K562 (cell line): ENCODE measurements around the gene ZNF782. TPM values are rescaled to one million over a fixed set of nuclear protein-coding genes. Genes with fewer than 3 reads are reported as not detected.

ENCODE experiments used
- ARNT ChIP-seq, 2 experiments: fragments of 450-650 bp; IDR thresholded peaks; 2 replicates each; pipeline ENCODE4 v1.6.1; 2016; ENCODE audit warnings: mild to moderate bottlenecking in 1 of 2
- CEBPG ChIP-seq, 3 experiments: fragments of 200-800 bp in 1 of 3; sonication (Bioruptor generic) in 1 of 3; sonication (generic) in 1 of 3; formaldehyde crosslinking in 1 of 3; IDR thresholded peaks in 2 of 3; conservative IDR thresholded peaks in 1 of 3; 2 replicates each; pipeline versions ENCODE4 v1.6.1 to v1.8.0; 2016 to 2022; ENCODE audit warnings: missing compliant biosample characterization in 2 of 3, missing genetic modification characterization in 2 of 3, mild to moderate bottlenecking in 1 of 3, missing genetic modification reagents in 1 of 3
- ELF1 ChIP-seq: fragments of 200-800 bp; sonication (Bioruptor generic); IDR thresholded peaks from 2 replicates; pipeline ENCODE4 v1.6.1; 2016; ENCODE audit warnings: missing genetic modification characterization, missing compliant biosample characterization
- LARP7 ChIP-seq: fragments of 450-650 bp; IDR thresholded peaks from 2 replicates; pipeline ENCODE4 v1.6.1; 2016
- RBM39 ChIP-seq: fragments of 200-400 bp; formaldehyde crosslinking; optimal IDR thresholded peaks from 2 replicates; pipeline ENCODE3; 2018; ENCODE audit warnings: low read depth, low read length
- RNF2 ChIP-seq: sonication (generic); IDR thresholded peaks from 2 replicates; pipeline ENCODE4 v1.6.1; 2016
- TAL1 ChIP-seq: fragments of 450-650 bp; IDR thresholded peaks from 2 replicates; pipeline ENCODE4 v1.6.1; 2016; ENCODE audit warnings: mild to moderate bottlenecking
- ZC3H4 ChIP-seq: sonication (generic); formaldehyde crosslinking; IDR thresholded peaks from 2 replicates; pipeline ENCODE4 v1.9.0; 2021; ENCODE audit warnings: missing genetic modification reagents, borderline replicate concordance
- ZFP30 ChIP-seq: fragments of 250-450 bp; sonication (Bioruptor Pico); IDR thresholded peaks from 2 replicates; pipeline ENCODE4 v1.8.0; 2022; ENCODE audit warnings: moderate library complexity, mild to moderate bottlenecking, inconsistent platforms, borderline replicate concordance
- ZNF121 ChIP-seq: sonication (generic); formaldehyde crosslinking; conservative IDR thresholded peaks from 2 replicates; pipeline ENCODE4 v1.8.0; 2022; ENCODE audit warnings: missing genetic modification reagents
- ZNF561 ChIP-seq: fragments of 450-650 bp; formaldehyde crosslinking; conservative IDR thresholded peaks from 2 replicates; pipeline ENCODE4 v1.4.0; 2020; ENCODE audit warnings: mild to moderate bottlenecking, moderate library complexity
- ZNF766 ChIP-seq: fragments of 200-800 bp; sonication (Bioruptor generic); conservative IDR thresholded peaks from 2 replicates; pipeline ENCODE4 v1.6.1; 2016; ENCODE audit warnings: missing genetic modification characterization, missing compliant biosample characterization
- polyA plus RNA-seq, 8 experiments: library from polyadenylated mRNA; depleted of rRNA in 4 of 8; stranded (reverse) in 5 of 8; unstranded in 3 of 8; fragments of >200 nt; fragmentation: Nextera tagmentation in 2 of 8; fragmentation: Illumina TruSeq in 1 of 8; extraction: Ambion mirVana in 2 of 8; extraction: Trizol in 1 of 8; gene quantifications; 2 replicates each; pipeline versions ENCODE4 v1.2.1 to v1.2.3, GENCODE V29; 2011 to 2014; ENCODE audit warnings: inconsistent platforms in 1 of 8, missing spikeins in 1 of 8
- total RNA-seq, 7 experiments: library from RNA; depleted of rRNA in 6 of 7; stranded (reverse); fragments of >200 nt in 6 of 7; fragmentation: Illumina TruSeq in 2 of 7; extraction: Trizol in 2 of 7; gene quantifications; 2 replicates each; pipeline versions ENCODE4 v1.2.1 to v1.2.3, GENCODE V29; 2011 to 2021; ENCODE audit warnings: low replicate concordance in 1 of 7
- TF ChIP-seq, protein P1 (sequence below): fragments of 250-450 bp; sonication (Bioruptor Pico); IDR thresholded peaks from 2 replicates; pipeline ENCODE4 v1.5.0; 2021
- TF ChIP-seq, protein P2 (sequence below): sonication (generic); formaldehyde crosslinking; IDR thresholded peaks from 2 replicates; pipeline ENCODE4 v1.8.0; 2022; ENCODE audit warnings: mild to moderate bottlenecking, missing genetic modification reagents
- TF ChIP-seq, protein P3 (sequence below): sonication (generic); formaldehyde crosslinking; IDR thresholded peaks from 2 replicates; pipeline ENCODE4 v1.8.0; 2022; ENCODE audit warnings: missing genetic modification reagents, mild to moderate bottlenecking, borderline replicate concordance
- TF ChIP-seq, protein P4 (sequence below), 2 experiments: fragments of 450-650 bp; conservative IDR thresholded peaks; 2 replicates each; pipeline ENCODE4 v1.6.1; 2017; ENCODE audit warnings: mild to moderate bottlenecking in 2 of 2, moderate library complexity in 2 of 2
- TF ChIP-seq, protein P5 (sequence below): fragments of 250-450 bp; sonication (Bioruptor Pico); IDR thresholded peaks from 2 replicates; pipeline ENCODE4 v1.4.0; 2020; ENCODE audit warnings: mild to moderate bottlenecking, moderate library complexity, borderline replicate concordance

ZNF782 gene
- total and polyA plus RNA-seq, 9 of the 15 experiments (the other 6 are each of a cell fraction or from before 2014, with no cell fraction given) = 0.38 to 8.8 (median 4.5) TPM

DNA sequence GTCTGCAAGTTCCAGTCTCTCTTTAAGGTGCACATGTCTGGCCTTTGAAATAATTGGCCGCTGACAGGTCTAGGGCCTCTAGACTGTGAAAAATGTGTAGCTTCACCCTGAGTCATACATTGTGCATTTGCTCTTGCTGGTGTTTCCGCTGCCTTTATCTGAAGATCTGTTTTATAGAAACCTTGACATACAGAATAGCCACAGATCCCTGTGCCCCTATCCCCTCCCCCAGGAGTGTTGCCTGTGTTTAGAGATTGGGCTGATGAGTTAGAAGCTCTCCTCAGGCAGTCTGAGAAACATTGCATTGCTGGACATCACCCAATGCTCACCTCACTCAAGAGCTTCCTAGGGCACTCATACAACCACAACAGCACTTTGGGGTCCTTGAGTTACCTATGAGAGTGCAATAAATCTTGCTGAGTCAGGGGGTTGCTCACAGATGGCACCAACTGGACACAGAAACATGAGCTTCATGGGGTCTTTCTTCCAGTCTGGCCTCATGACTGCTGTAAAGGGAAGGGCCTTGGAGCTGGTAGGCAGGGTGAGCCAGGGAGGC, 3.8 kb upstream of the ZNF782 start (continued):
- TF ChIP-seq, protein P1, sequence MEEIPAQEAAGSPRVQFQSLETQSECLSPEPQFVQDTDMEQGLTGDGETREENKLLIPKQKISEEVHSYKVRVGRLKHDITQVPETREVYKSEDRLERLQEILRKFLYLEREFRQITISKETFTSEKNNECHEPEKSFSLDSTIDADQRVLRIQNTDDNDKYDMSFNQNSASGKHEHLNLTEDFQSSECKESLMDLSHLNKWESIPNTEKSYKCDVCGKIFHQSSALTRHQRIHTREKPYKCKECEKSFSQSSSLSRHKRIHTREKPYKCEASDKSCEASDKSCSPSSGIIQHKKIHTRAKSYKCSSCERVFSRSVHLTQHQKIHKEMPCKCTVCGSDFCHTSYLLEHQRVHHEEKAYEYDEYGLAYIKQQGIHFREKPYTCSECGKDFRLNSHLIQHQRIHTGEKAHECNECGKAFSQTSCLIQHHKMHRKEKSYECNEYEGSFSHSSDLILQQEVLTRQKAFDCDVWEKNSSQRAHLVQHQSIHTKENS = no peak
- TF ChIP-seq ZFP30 (CRISPR knock-in tag) (no peak), RBM39 (no peak), ZNF561 (CRISPR knock-in tag) (no peak), ARNT (IDR thresholded peaks at IDR 0.05) (peak in 1 of 2 experiments; percentile 30; a peak in 1 of 4 replicates), ZNF121 (no peak), TAL1 (peak; percentile 59), LARP7 (no peak), RNF2 (no peak; the same call in 1 of the 2 replicates), ZNF766 (CRISPR knock-in tag) (peak; percentile 61; the same call in 1 of the 2 replicates), ELF1 (tag) (no peak), ZC3H4 (no peak), CEBPG (CRISPR knock-in tag; IDR thresholded peaks at IDR 0.05) (peak; percentile 61; the same call in 1 of the 2 replicates), CEBPG (tag; conservative IDR thresholded peaks at IDR 0.05 in 1 of 2, IDR thresholded peaks at IDR 0.05 in 1 of 2) (0 out of 4 replicates have a peak, but pooled peaks of 1 of the 2 experiments have one; percentile 18)
- TF ChIP-seq, protein P2, sequence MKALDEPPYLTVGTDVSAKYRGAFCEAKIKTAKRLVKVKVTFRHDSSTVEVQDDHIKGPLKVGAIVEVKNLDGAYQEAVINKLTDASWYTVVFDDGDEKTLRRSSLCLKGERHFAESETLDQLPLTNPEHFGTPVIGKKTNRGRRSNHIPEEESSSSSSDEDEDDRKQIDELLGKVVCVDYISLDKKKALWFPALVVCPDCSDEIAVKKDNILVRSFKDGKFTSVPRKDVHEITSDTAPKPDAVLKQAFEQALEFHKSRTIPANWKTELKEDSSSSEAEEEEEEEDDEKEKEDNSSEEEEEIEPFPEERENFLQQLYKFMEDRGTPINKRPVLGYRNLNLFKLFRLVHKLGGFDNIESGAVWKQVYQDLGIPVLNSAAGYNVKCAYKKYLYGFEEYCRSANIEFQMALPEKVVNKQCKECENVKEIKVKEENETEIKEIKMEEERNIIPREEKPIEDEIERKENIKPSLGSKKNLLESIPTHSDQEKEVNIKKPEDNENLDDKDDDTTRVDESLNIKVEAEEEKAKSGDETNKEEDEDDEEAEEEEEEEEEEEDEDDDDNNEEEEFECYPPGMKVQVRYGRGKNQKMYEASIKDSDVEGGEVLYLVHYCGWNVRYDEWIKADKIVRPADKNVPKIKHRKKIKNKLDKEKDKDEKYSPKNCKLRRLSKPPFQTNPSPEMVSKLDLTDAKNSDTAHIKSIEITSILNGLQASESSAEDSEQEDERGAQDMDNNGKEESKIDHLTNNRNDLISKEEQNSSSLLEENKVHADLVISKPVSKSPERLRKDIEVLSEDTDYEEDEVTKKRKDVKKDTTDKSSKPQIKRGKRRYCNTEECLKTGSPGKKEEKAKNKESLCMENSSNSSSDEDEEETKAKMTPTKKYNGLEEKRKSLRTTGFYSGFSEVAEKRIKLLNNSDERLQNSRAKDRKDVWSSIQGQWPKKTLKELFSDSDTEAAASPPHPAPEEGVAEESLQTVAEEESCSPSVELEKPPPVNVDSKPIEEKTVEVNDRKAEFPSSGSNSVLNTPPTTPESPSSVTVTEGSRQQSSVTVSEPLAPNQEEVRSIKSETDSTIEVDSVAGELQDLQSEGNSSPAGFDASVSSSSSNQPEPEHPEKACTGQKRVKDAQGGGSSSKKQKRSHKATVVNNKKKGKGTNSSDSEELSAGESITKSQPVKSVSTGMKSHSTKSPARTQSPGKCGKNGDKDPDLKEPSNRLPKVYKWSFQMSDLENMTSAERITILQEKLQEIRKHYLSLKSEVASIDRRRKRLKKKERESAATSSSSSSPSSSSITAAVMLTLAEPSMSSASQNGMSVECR (CRISPR knock-in tag) = no peak
- TF ChIP-seq, protein P3, sequence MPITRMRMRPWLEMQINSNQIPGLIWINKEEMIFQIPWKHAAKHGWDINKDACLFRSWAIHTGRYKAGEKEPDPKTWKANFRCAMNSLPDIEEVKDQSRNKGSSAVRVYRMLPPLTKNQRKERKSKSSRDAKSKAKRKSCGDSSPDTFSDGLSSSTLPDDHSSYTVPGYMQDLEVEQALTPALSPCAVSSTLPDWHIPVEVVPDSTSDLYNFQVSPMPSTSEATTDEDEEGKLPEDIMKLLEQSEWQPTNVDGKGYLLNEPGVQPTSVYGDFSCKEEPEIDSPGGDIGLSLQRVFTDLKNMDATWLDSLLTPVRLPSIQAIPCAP (CRISPR knock-in tag) = no peak
- TF ChIP-seq, protein P4, sequence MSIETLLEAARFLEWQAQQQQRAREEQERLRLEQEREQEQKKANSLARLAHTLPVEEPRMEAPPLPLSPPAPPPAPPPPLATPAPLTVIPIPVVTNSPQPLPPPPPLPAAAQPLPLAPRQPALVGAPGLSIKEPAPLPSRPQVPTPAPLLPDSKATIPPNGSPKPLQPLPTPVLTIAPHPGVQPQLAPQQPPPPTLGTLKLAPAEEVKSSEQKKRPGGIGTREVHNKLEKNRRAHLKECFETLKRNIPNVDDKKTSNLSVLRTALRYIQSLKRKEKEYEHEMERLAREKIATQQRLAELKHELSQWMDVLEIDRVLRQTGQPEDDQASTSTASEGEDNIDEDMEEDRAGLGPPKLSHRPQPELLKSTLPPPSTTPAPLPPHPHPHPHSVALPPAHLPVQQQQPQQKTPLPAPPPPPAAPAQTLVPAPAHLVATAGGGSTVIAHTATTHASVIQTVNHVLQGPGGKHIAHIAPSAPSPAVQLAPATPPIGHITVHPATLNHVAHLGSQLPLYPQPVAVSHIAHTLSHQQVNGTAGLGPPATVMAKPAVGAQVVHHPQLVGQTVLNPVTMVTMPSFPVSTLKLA (conservative IDR thresholded peaks at IDR 0.05) = peak; percentile 49 to 67; a peak in 3 of 4 replicates
- TF ChIP-seq, protein P5, sequence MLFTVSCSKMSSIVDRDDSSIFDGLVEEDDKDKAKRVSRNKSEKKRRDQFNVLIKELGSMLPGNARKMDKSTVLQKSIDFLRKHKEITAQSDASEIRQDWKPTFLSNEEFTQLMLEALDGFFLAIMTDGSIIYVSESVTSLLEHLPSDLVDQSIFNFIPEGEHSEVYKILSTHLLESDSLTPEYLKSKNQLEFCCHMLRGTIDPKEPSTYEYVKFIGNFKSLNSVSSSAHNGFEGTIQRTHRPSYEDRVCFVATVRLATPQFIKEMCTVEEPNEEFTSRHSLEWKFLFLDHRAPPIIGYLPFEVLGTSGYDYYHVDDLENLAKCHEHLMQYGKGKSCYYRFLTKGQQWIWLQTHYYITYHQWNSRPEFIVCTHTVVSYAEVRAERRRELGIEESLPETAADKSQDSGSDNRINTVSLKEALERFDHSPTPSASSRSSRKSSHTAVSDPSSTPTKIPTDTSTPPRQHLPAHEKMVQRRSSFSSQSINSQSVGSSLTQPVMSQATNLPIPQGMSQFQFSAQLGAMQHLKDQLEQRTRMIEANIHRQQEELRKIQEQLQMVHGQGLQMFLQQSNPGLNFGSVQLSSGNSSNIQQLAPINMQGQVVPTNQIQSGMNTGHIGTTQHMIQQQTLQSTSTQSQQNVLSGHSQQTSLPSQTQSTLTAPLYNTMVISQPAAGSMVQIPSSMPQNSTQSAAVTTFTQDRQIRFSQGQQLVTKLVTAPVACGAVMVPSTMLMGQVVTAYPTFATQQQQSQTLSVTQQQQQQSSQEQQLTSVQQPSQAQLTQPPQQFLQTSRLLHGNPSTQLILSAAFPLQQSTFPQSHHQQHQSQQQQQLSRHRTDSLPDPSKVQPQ (CRISPR knock-in tag) = no peak
